ENCODE measurements around the gene EPHA7. TPM values are rescaled to one million over a fixed set of nuclear protein-coding genes. Genes with fewer than 3 reads are reported as not detected.

The EPHA7 gene
- total RNA-seq, 1 experiment from 2014 or later = 9.5 TPM

GRCh38 chr6:93341900-93342613 lies 77.3 kb downstream of the EPHA7 start:
- H3K9me3 Mint-ChIP-seq = no peaks in the 10 kb centered on the region
- Histone ChIP-seq H3K9ac (ENCODE audit: extremely low read depth, insufficient read length, low read length) (no peak overlapping the region), H2BK120ac (ENCODE audit: low read depth, low read length, poor library complexity, severe bottlenecking) (no peak overlapping the region), H3K27me3 (ENCODE audit: insufficient read depth, low read length) (no peaks in the 10 kb centered on the region), H2BK12ac (ENCODE audit: insufficient read length, low read depth, low read length) (no peak overlapping the region), H3K79me1 (ENCODE audit: insufficient read depth, low read depth, low read length, poor library complexity, severe bottlenecking) (no peaks in the 10 kb centered on the region), H3K4ac (ENCODE audit: low read depth, low read length) (no peak overlapping the region), H2AK5ac (ENCODE audit: insufficient read length, low read length) (no peak overlapping the region), H4K20me1 (ENCODE audit: control insufficient read depth, insufficient read depth, insufficient read length) (no peaks in the 10 kb centered on the region), H3K9me3 (ENCODE audit: control insufficient read depth, low read depth, low read length) (no peaks in the 10 kb centered on the region), H3K18ac (ENCODE audit: insufficient read length, low read depth, low read length) (no peak overlapping the region), H2BK20ac (ENCODE audit: low read depth, low read length, poor library complexity, severe bottlenecking) (no peak overlapping the region), H4K8ac (replicated peaks; ENCODE audit: insufficient read length, low read depth, low read length) (no peak overlapping the region), H4K5ac (ENCODE audit: insufficient read length, low read depth, low read length) (no peak overlapping the region), H3K79me2 (ENCODE audit: insufficient read depth, low read length) (no peaks in the 10 kb centered on the region), H3K4me2 (ENCODE audit: insufficient read depth, insufficient read length, low read length) (no peak overlapping the region), H3K23me2 (ENCODE audit: insufficient read length, low read depth, low read length, poor library complexity, severe bottlenecking) (no peaks in the 10 kb centered on the region), H4K91ac (ENCODE audit: insufficient read length, low read depth, low read length) (no peak overlapping the region), H3K27ac (ENCODE audit: insufficient read length, low read depth, low read length) (no peak overlapping the region), H3T11ph (ENCODE audit: low read length) (no peak overlapping the region), H3K4me1 (ENCODE audit: insufficient read depth, low read length) (no peaks in the 10 kb centered on the region), H2AFZ (ENCODE audit: low read length) (no peak overlapping the region), H3K56ac (ENCODE audit: insufficient read length, low read depth, low read length) (no peak overlapping the region), H3K23ac (ENCODE audit: insufficient read length, low read depth, low read length) (no peak overlapping the region), H2BK15ac (ENCODE audit: low read depth, low read length) (no peak overlapping the region), H3K14ac (ENCODE audit: insufficient read depth, low read length) (no peak overlapping the region), H2BK5ac (ENCODE audit: insufficient read length, low read length) (no peak overlapping the region)
- H3K27ac Mint-ChIP-seq = no peak overlapping the region
- no peaks in the 10 kb centered on the region for H3K27me3 Mint-ChIP-seq (ENCODE audit: low read depth)
- H3K4me1 Mint-ChIP-seq = peaks cover 12 to 15% of the 10 kb centered on the region in 2 experiments
- H3K36me3 Mint-ChIP-seq (ENCODE audit: insufficient read depth in 1 of 3, low read depth in 3 of 3) = no peaks in the 10 kb centered on the region
- DNase-seq = no peak
- WGBS (ENCODE audit: extremely low coverage, insufficient read length, low lambda C conversion rate) = no CpG with 5 or more reads among the region's 1 CpG
- TF ChIP-seq CTCF (conservative IDR thresholded peaks at IDR 0.05) = no peak
- no peak overlapping the region for H3K4me3 Mint-ChIP-seq

Measured in H9 (cell line).